Esophagus squamous epithelium (tissue), 5 donors: ENCODE measurements around the gene COQ2. TPM values are rescaled to one million over a fixed set of nuclear protein-coding genes. Genes with fewer than 3 reads are reported as not detected.
"Not testable (repeated sequence)": the region's sequence is repeated elsewhere in the genome, so short reads cannot be mapped to it uniquely, and the experiment has no call there.

Experiments
- DNase-seq: peaks from one replicate; lab custom pipeline; 2025; lab: John Stamatoyannopoulos, UW
- H3K27ac ChIP-seq, 4 donors: fragments of 200-600 bp; sonication (generic); one replicate each; pipeline ENCODE4 v1.5.1; 2016 to 2019; ENCODE audit warnings: mild to moderate bottlenecking in 1 of 4
- H3K27me3 ChIP-seq, 4 donors: fragments of 200-600 bp; sonication (generic); 1 replicate in 3 of 4; 2 replicates in 1 of 4; pipeline versions ENCODE4 v1.5.1 to v1.6.0; 2017 to 2021; ENCODE audit warnings: antibody characterized with exemption in 1 of 4
- H3K36me3 ChIP-seq, 3 donors: fragments of 200-600 bp; sonication (generic); one replicate each; pipeline ENCODE4 v1.5.1; 2016 to 2019
- H3K4me1 ChIP-seq, 3 donors: fragments of 200-600 bp; sonication (generic); one replicate each; pipeline ENCODE4 v1.5.1; 2017 to 2019
- H3K4me3 ChIP-seq, 4 donors: fragments of 200-600 bp; sonication (generic); 1 replicate in 3 of 4; 2 replicates in 1 of 4; pipeline ENCODE4 v1.5.1; 2016 to 2019; ENCODE audit warnings: mild to moderate bottlenecking in 2 of 4, moderate library complexity in 1 of 4
- H3K9me3 ChIP-seq, 3 donors: fragments of 200-600 bp; sonication (generic); one replicate each; pipeline ENCODE4 v1.5.1; 2016 to 2019
- CTCF ChIP-seq, 6 experiments: fragments of 450-650 bp in 4 of 6; fragments of 200-600 bp in 2 of 6; sonication (generic) in 2 of 6; IDR thresholded peaks; one replicate each; pipeline ENCODE4 v1.5.1; 2016 to 2019; ENCODE audit warnings: antibody characterized with exemption in 6 of 6, mild to moderate bottlenecking in 4 of 6, moderate library complexity in 4 of 6
- POLR2A ChIP-seq, 4 donors: fragments of 450-650 bp; IDR thresholded peaks; one replicate each; pipeline ENCODE4 v1.6.1; 2017; ENCODE audit warnings: antibody characterized with exemption in 4 of 4, mild to moderate bottlenecking in 4 of 4, moderate library complexity in 3 of 4
- WGBS, 2 donors: methylation state at CpG; one replicate each; pipeline ENCODE4 v1.1.5; 2018; 5-methylcytosine and 5-hydroxymethylcytosine counted together
- intact Hi-C: fragments of 100-400 bp; cut with DNase I; formaldehyde crosslinking; loops from one replicate; pipeline ENCODE4 v1.15.0; 2022
- total RNA-seq, 4 donors: library from RNA; depleted of rRNA; stranded (reverse); fragments of >200 nt; gene quantifications; one replicate each; pipeline ENCODE4 v1.1.0, GENCODE V29; 2016
- donor health status: DM: yes; HTN: yes; CAD: no.

COQ2 gene
- total RNA-seq, 4 donors from 2014 or later = 10.7 to 17.3 (median 13.9) TPM

GRCh38 chr4:83326546-83326945 is 41.9 kb upstream of the COQ2 start:
- DNase-seq = no peak
- Histone ChIP-seq H3K27me3 (no peaks in the 10 kb centered on the region), H3K36me3 (no peaks in the 10 kb centered on the region), H3K9me3 (no peaks in the 10 kb centered on the region), H3K4me3 (no peak overlapping the region), H3K27ac (no peak overlapping the region), H3K4me1 (peaks cover 0 to 18% (median 0%) of the 10 kb centered on the region in 3 donors)
- TF ChIP-seq POLR2A (IDR thresholded peaks at IDR 0.05) = no peak
- no peak for TF ChIP-seq CTCF (IDR thresholded peaks at IDR 0.05)
- 85 to 89% methylated on average over 8 of the region's 8 CpGs for WGBS, 2 donors
- intact Hi-C loops = no loop called here

GRCh38 chr4:83325306-83325705 is 40.7 kb upstream of the COQ2 start:
- intact Hi-C loops, H3K4me3 ChIP-seq: not testable (repeated sequence)
- WGBS, 2 donors = 79 to 83% methylated on average over 3 to 4 of the region's 4 CpGs

GRCh38 chr4:83323136-83323535 is 38.5 kb upstream of the COQ2 start:
- no peak overlapping the region for H3K27ac ChIP-seq
- DNase-seq = no peak
- WGBS, 2 donors = 70 to 84% methylated on average over 3 of the region's 3 CpGs
- no peak overlapping the region for H3K4me3 ChIP-seq
- no peaks in the 10 kb centered on the region for H3K9me3 ChIP-seq
- no peaks in the 10 kb centered on the region for H3K4me1 ChIP-seq
- TF ChIP-seq CTCF (IDR thresholded peaks at IDR 0.05) (no peak), POLR2A (IDR thresholded peaks at IDR 0.05) (no peak)
- no peaks in the 10 kb centered on the region for H3K27me3 ChIP-seq
- intact Hi-C loops = no loop called here
- H3K36me3 ChIP-seq = peaks cover 0 to 8% (median 0%) of the 10 kb centered on the region in 3 donors

More at GRCh38 chr4:83325306-83325705, 40.7 kb upstream of the COQ2 start:
- not testable (repeated sequence) for DNase-seq, H3K9me3 ChIP-seq, H3K27ac ChIP-seq, H3K36me3 ChIP-seq, H3K27me3 ChIP-seq
- peaks cover 0 to 16% (median 0%) of the 10 kb centered on the region in 3 donors for H3K4me1 ChIP-seq

GRCh38 chr4:83320548-83320947 is 36.0 kb upstream of the COQ2 start:
- no peak for DNase-seq
- intact Hi-C loops = no loop called here

GRCh38 chr4:83318666-83319065 is 34.1 kb upstream of the COQ2 start:
- Histone ChIP-seq H3K4me1 (peaks cover 0 to 5% (median 0%) of the 10 kb centered on the region in 3 donors), H3K27me3 (no peaks in the 10 kb centered on the region), H3K27ac (no peak overlapping the region), H3K4me3 (no peak overlapping the region), H3K36me3 (peaks cover 0 to 8% (median 0%) of the 10 kb centered on the region in 3 donors), H3K9me3 (no peaks in the 10 kb centered on the region)
- no peak for DNase-seq
- WGBS, 2 donors = 80 to 82% methylated on average over 3 of the region's 3 CpGs
- no peak for TF ChIP-seq POLR2A (IDR thresholded peaks at IDR 0.05)
- no peak for TF ChIP-seq CTCF (IDR thresholded peaks at IDR 0.05)
- intact Hi-C loops = no loop called here

More at GRCh38 chr4:83320548-83320947, 36.0 kb upstream of the COQ2 start:
- H3K27ac ChIP-seq = no peak overlapping the region
- H3K27me3 ChIP-seq = no peaks in the 10 kb centered on the region
- no peak for TF ChIP-seq CTCF (IDR thresholded peaks at IDR 0.05)
- TF ChIP-seq POLR2A (IDR thresholded peaks at IDR 0.05) = no peak
- no peaks in the 10 kb centered on the region for H3K9me3 ChIP-seq
- WGBS, 2 donors = 44 to 67% methylated on average over 5 of the region's 5 CpGs
- peaks cover 0 to 8% (median 0%) of the 10 kb centered on the region in 3 donors for H3K36me3 ChIP-seq
- no peak overlapping the region for H3K4me3 ChIP-seq
- peaks cover 0 to 5% (median 0%) of the 10 kb centered on the region in 3 donors for H3K4me1 ChIP-seq

- WGBS, 2 donors = 73 to 90% methylated on average over 4 of the region's 4 CpGs
- DNase-seq = no peak
- TF ChIP-seq POLR2A (IDR thresholded peaks at IDR 0.05) (no peak), CTCF (IDR thresholded peaks at IDR 0.05) (no peak)
- H3K27ac ChIP-seq = peak overlapping the region in 2 of 4 donors; percentile 76 to 77
- H3K9me3 ChIP-seq = no peaks in the 10 kb centered on the region
- no peak overlapping the region for H3K4me3 ChIP-seq
- H3K36me3 ChIP-seq = peaks cover 0 to 8% (median 0%) of the 10 kb centered on the region in 3 donors
- H3K4me1 ChIP-seq = peaks cover 0 to 5% (median 0%) of the 10 kb centered on the region in 3 donors
- no peaks in the 10 kb centered on the region for H3K27me3 ChIP-seq
- intact Hi-C loops = no loop called here
Measured at GRCh38 chr4:83317671-83318070, 33.1 kb upstream of the COQ2 start.
